ENCODE measurements around the gene CA5B. TPM values are rescaled to one million over a fixed set of nuclear protein-coding genes. Genes with fewer than 3 reads are reported as not detected.
A peak's percentile ranks its signal among the peaks of the same experiment; 100 is the strongest.

The CA5B gene
- total RNA-seq, 2 experiments from 2014 or later = 5.4 to 5.9 TPM

GRCh38 chrX:15769300-15769954 is 31.4 kb downstream of the CA5B start:
- Mint-ChIP-seq H3K27ac (no peak overlapping the region), H3K9me3 (no peaks in the 10 kb centered on the region), H3K4me1 (peaks cover 4% of the 10 kb centered on the region), H3K4me3 (no peak overlapping the region), H3K36me3 (peaks cover 6% of the 10 kb centered on the region), H3K27me3 (no peaks in the 10 kb centered on the region)
- DNase-seq = no peak

GRCh38 chrX:15781961-15782699 is 44.1 kb downstream of the CA5B start:
- Mint-ChIP-seq H3K36me3 (no peaks in the 10 kb centered on the region), H3K27ac (peak overlapping the region; percentile 95), H3K9me3 (no peaks in the 10 kb centered on the region), H3K27me3 (no peaks in the 10 kb centered on the region), H3K4me3 (peak overlapping the region; percentile 76), H3K4me1 (peaks cover 6% of the 10 kb centered on the region)
- DNase-seq = no peak

- DNase-seq = no peak
- H3K27ac Mint-ChIP-seq = no peak overlapping the region
- no peaks in the 10 kb centered on the region for H3K36me3 Mint-ChIP-seq
- H3K27me3 Mint-ChIP-seq = no peaks in the 10 kb centered on the region
- H3K4me1 Mint-ChIP-seq = peaks cover 3% of the 10 kb centered on the region
- no peaks in the 10 kb centered on the region for H3K9me3 Mint-ChIP-seq
- H3K4me3 Mint-ChIP-seq = no peak overlapping the region
Observed at GRCh38 chrX:15785176-15785750, 47.2 kb downstream of the CA5B start.

- H3K4me1 Mint-ChIP-seq = peaks cover 3% of the 10 kb centered on the region
- H3K9me3 Mint-ChIP-seq = no peaks in the 10 kb centered on the region
- no peak overlapping the region for H3K27ac Mint-ChIP-seq
- no peaks in the 10 kb centered on the region for H3K27me3 Mint-ChIP-seq
- no peaks in the 10 kb centered on the region for H3K36me3 Mint-ChIP-seq
- DNase-seq = no peak
- H3K4me3 Mint-ChIP-seq = no peak overlapping the region
Observed at GRCh38 chrX:15786915-15787314, 48.8 kb downstream of the CA5B start.

- H3K4me1 Mint-ChIP-seq = peaks cover 8% of the 10 kb centered on the region
- H3K36me3 Mint-ChIP-seq = peaks cover 12% of the 10 kb centered on the region
- H3K27me3 Mint-ChIP-seq = no peaks in the 10 kb centered on the region
- peak; percentile 87 for DNase-seq
- H3K4me3 Mint-ChIP-seq = no peak within 1 kb of the TSS
- H3K9me3 Mint-ChIP-seq = no peaks in the 10 kb centered on the region
- no peak within 1 kb of the TSS for H3K27ac Mint-ChIP-seq
Observed at GRCh38 chrX:15789979-15790768, 52.1 kb downstream of the CA5B start, which contains the start of gene ZRSR2. TSS of gene ZRSR2 (plus strand) at chrX:15790484. CDS start at chrX:15790496, 12 bp downstream.

GRCh38 chrX:15790769-15791290 is 52.8 kb downstream of the CA5B start:
- peaks cover 12% of the 10 kb centered on the region for H3K4me1 Mint-ChIP-seq
- no peak for DNase-seq
- H3K27ac Mint-ChIP-seq = no peak overlapping the region
- H3K36me3 Mint-ChIP-seq = peaks cover 14% of the 10 kb centered on the region
- H3K9me3 Mint-ChIP-seq = no peaks in the 10 kb centered on the region
- H3K4me3 Mint-ChIP-seq = no peak overlapping the region
- no peaks in the 10 kb centered on the region for H3K27me3 Mint-ChIP-seq

- Mint-ChIP-seq H3K36me3 (peaks cover 26% of the 10 kb centered on the region), H3K27ac (no peak overlapping the region), H3K4me1 (peaks cover 22% of the 10 kb centered on the region), H3K4me3 (no peak overlapping the region), H3K9me3 (no peaks in the 10 kb centered on the region), H3K27me3 (no peaks in the 10 kb centered on the region)
- no peak for DNase-seq
Observed at GRCh38 chrX:15797707-15798106, 59.6 kb downstream of the CA5B start.

- no peak overlapping the region for H3K27ac Mint-ChIP-seq
- H3K4me1 Mint-ChIP-seq = no peaks in the 10 kb centered on the region
- peaks cover 8% of the 10 kb centered on the region for H3K36me3 Mint-ChIP-seq
- no peaks in the 10 kb centered on the region for H3K9me3 Mint-ChIP-seq
- no peaks in the 10 kb centered on the region for H3K27me3 Mint-ChIP-seq
- no peak overlapping the region for H3K4me3 Mint-ChIP-seq
- DNase-seq = no peak
Observed at GRCh38 chrX:15804563-15804962, 66.5 kb downstream of the CA5B start.

GRCh38 chrX:15808254-15808653 is 70.2 kb downstream of the CA5B start:
- Mint-ChIP-seq H3K36me3 (peaks cover 13% of the 10 kb centered on the region), H3K4me3 (no peak overlapping the region), H3K4me1 (peaks cover 5% of the 10 kb centered on the region), H3K27me3 (no peaks in the 10 kb centered on the region), H3K27ac (no peak overlapping the region), H3K9me3 (no peaks in the 10 kb centered on the region)
- no peak for DNase-seq

GRCh38 chrX:15812192-15812938 is 74.3 kb downstream of the CA5B start:
- DNase-seq = no peak
- Mint-ChIP-seq H3K4me3 (no peak overlapping the region), H3K4me1 (peaks cover 31% of the 10 kb centered on the region), H3K27ac (no peak overlapping the region), H3K36me3 (peaks cover 21% of the 10 kb centered on the region), H3K9me3 (no peaks in the 10 kb centered on the region), H3K27me3 (no peaks in the 10 kb centered on the region)

GRCh38 chrX:15813416-15813815 is 75.3 kb downstream of the CA5B start:
- H3K4me1 Mint-ChIP-seq = peaks cover 38% of the 10 kb centered on the region
- no peak overlapping the region for H3K27ac Mint-ChIP-seq
- DNase-seq = no peak
- no peaks in the 10 kb centered on the region for H3K9me3 Mint-ChIP-seq
- no peaks in the 10 kb centered on the region for H3K27me3 Mint-ChIP-seq
- H3K36me3 Mint-ChIP-seq = peaks cover 24% of the 10 kb centered on the region
- no peak overlapping the region for H3K4me3 Mint-ChIP-seq

GRCh38 chrX:15814771-15815365 is 76.8 kb downstream of the CA5B start:
- Mint-ChIP-seq H3K9me3 (no peaks in the 10 kb centered on the region), H3K4me1 (peaks cover 40% of the 10 kb centered on the region), H3K27ac (peak overlapping the region; percentile 72), H3K4me3 (no peak overlapping the region), H3K27me3 (no peaks in the 10 kb centered on the region), H3K36me3 (peaks cover 23% of the 10 kb centered on the region)
- DNase-seq = no peak

- peak; percentile 26 for DNase-seq
- Mint-ChIP-seq H3K27ac (peak overlapping the region; percentile 90), H3K4me1 (peaks cover 50% of the 10 kb centered on the region), H3K4me3 (no peak overlapping the region), H3K27me3 (no peaks in the 10 kb centered on the region), H3K36me3 (peaks cover 29% of the 10 kb centered on the region), H3K9me3 (no peaks in the 10 kb centered on the region)
Observed at GRCh38 chrX:15815779-15816437, 77.8 kb downstream of the CA5B start.
